GM12878 (cell line): ENCODE results near the gene MRS2. TPM values are rescaled to one million over a fixed set of nuclear protein-coding genes. Genes with fewer than 3 reads are reported as not detected.

ENCODE experiments used
- ATF2 ChIP-seq: IDR thresholded peaks from 2 replicates; pipeline ENCODE4 v1.6.1; 2012; ENCODE audit warnings: low read length, inconsistent platforms
- BCLAF1 ChIP-seq: fragments of 450-650 bp; IDR thresholded peaks from 2 replicates; pipeline ENCODE4 v1.6.1; 2017; ENCODE audit warnings: antibody characterized with exemption, mild to moderate bottlenecking, moderate library complexity
- BMI1 ChIP-seq: fragments of 450-650 bp; IDR thresholded peaks from 2 replicates; pipeline ENCODE4 v1.6.1; 2016; ENCODE audit warnings: mild to moderate bottlenecking, moderate library complexity, borderline replicate concordance
- EED ChIP-seq: sonication (generic); IDR thresholded peaks from 2 replicates; pipeline ENCODE4 v1.6.1; 2016; ENCODE audit warnings: antibody characterized with exemption, low read depth
- ELK1 ChIP-seq: IDR thresholded peaks from 2 replicates; pipeline ENCODE4 v1.6.1; 2012; ENCODE audit warnings: low read depth, low read length, improper control_type of control experiment
- GABPA ChIP-seq: IDR thresholded peaks from 2 replicates; pipeline ENCODE4 v1.6.1; 2014; ENCODE audit warnings: antibody characterized with exemption, low read depth, mild to moderate bottlenecking, inconsistent platforms
- MEF2A ChIP-seq: IDR thresholded peaks from 2 replicates; pipeline ENCODE4 v1.6.1; 2011; ENCODE audit warnings: low read depth, mild to moderate bottlenecking, low read length, moderate library complexity; ENCODE audit not compliant: insufficient read depth
- MTA3 ChIP-seq: IDR thresholded peaks from 2 replicates; pipeline ENCODE4 v1.6.1; 2012; ENCODE audit warnings: low read length, inconsistent platforms, borderline replicate concordance
- MXI1 ChIP-seq: fragments of 150-350 bp; IDR thresholded peaks from 2 replicates; pipeline ENCODE4 v1.6.1; 2011; ENCODE audit warnings: low read depth, mild to moderate bottlenecking, inconsistent platforms, low read length, improper control_type of control experiment
- NFYB ChIP-seq: IDR thresholded peaks from 2 replicates; pipeline ENCODE4 v1.6.1; 2011; ENCODE audit warnings: low read depth, mild to moderate bottlenecking, low read length, improper control_type of control experiment, moderate library complexity; ENCODE audit not compliant: insufficient read depth
- NR2C1 ChIP-seq: fragments of 450-650 bp; IDR thresholded peaks from 2 replicates; pipeline ENCODE4 v1.6.1; 2017; ENCODE audit warnings: antibody characterized with exemption, mild to moderate bottlenecking, moderate library complexity
- NRF1 ChIP-seq: conservative IDR thresholded peaks from 2 replicates; pipeline ENCODE4 v1.6.1; 2011; ENCODE audit warnings: mild to moderate bottlenecking, low read depth, low read length, improper control_type of control experiment
- RAD21 ChIP-seq: IDR thresholded peaks from 2 replicates; pipeline ENCODE4 v1.6.1; 2011; ENCODE audit warnings: mild to moderate bottlenecking, low read depth, low read length, moderate library complexity; ENCODE audit not compliant: insufficient read depth
- RB1 ChIP-seq: fragments of 450-650 bp; formaldehyde crosslinking; IDR thresholded peaks from 2 replicates; pipeline ENCODE4 v1.6.1; 2017; ENCODE audit warnings: mild to moderate bottlenecking, borderline replicate concordance
- RUNX3 ChIP-seq: IDR thresholded peaks from 2 replicates; pipeline ENCODE4 v1.6.1; 2012; ENCODE audit warnings: low read length, inconsistent platforms
- SIN3A ChIP-seq: IDR thresholded peaks from 2 replicates; pipeline ENCODE4 v1.6.1; 2012; ENCODE audit warnings: low read depth, low read length, improper control_type of control experiment
- SREBF1 ChIP-seq: IDR thresholded peaks from 2 replicates; pipeline ENCODE4 v1.6.1; 2012; ENCODE audit warnings: mild to moderate bottlenecking, low read length
- TCF3 ChIP-seq: IDR thresholded peaks from 2 replicates; pipeline ENCODE4 v1.6.1; 2012; ENCODE audit warnings: low read depth, mild to moderate bottlenecking, low read length, borderline replicate concordance; ENCODE audit not compliant: insufficient read depth
- ZBTB40 ChIP-seq: fragments of 450-650 bp; IDR thresholded peaks from 2 replicates; pipeline ENCODE4 v1.6.1; 2016; ENCODE audit warnings: mild to moderate bottlenecking, moderate library complexity, borderline replicate concordance
- polyA plus RNA-seq, 11 experiments: library from polyadenylated mRNA; depleted of rRNA in 4 of 11; unstranded in 6 of 11; stranded (reverse) in 5 of 11; fragments of >200 nt; fragmentation: Nextera tagmentation in 4 of 11; fragmentation: Illumina TruSeq in 1 of 11; extraction: Ambion mirVana in 4 of 11; extraction: Trizol in 1 of 11; gene quantifications; 1 replicate in 1 of 11; 2 replicates in 10 of 11; pipeline versions ENCODE4 v1.2.1 to v1.2.3, GENCODE V29; 2011 to 2016; ENCODE audit warnings: inconsistent platforms in 2 of 11, missing spikeins in 2 of 11, low read depth in 1 of 11
- total RNA-seq, 4 experiments: library from RNA; depleted of rRNA in 3 of 4; stranded (reverse); fragments of >200 nt in 3 of 4; fragmentation: Illumina TruSeq in 1 of 4; extraction: Trizol in 1 of 4; gene quantifications; 2 replicates each; pipeline versions ENCODE4 v1.2.1 to v1.2.3, GENCODE V29; 2013 to 2021

MRS2 gene
- total and polyA plus RNA-seq, 10 of the 15 experiments (the other 5 are each of a cell fraction or from before 2014, with no cell fraction given): 7.5 to 29.9 (median 24.2) TPM

GRCh38 chr6:24391756-24392405 is 10.9 kb upstream of the MRS2 start (continued):
- TF ChIP-seq ZBTB40 (no peak), SIN3A (no peak), NFYB (no peak), BCLAF1 (no peak), ELK1 (no peak), NRF1 (no peak), TCF3 (no peak), NR2C1 (no peak), RB1 (no peak), RAD21 (peak; percentile 39; the same call in 1 of the 2 replicates), MXI1 (no peak), SREBF1 (no peak), ATF2 (peak; percentile 50; the same call in 1 of the 2 replicates), MTA3 (peak; percentile 64; the same call in 1 of the 2 replicates), GABPA (no peak), MEF2A (no peak), BMI1 (no peak), EED (no peak), RUNX3 (peak; percentile 95)
